ENCODE results near the gene ZBTB7A.

- TF ChIP-seq GATA3 (IDR thresholded peaks at IDR 0.05; ENCODE audit: low read depth, low read length) (no peak), GATA2 (IDR thresholded peaks at IDR 0.05; ENCODE audit: low read depth, low read length) (no peak)
Measured at GRCh38 chr19:4051175-4052101, 15.3 kb downstream of the ZBTB7A start.

Data from SH-SY5Y (cell line).